ENCODE data around the gene KMT2B. TPM values are rescaled to one million over a fixed set of nuclear protein-coding genes. Genes with fewer than 3 reads are reported as not detected.

Gene KMT2B
- total and polyA plus RNA-seq, 2 of the 8 experiments (the other 6 are each of a cell fraction or from before 2014, with no cell fraction given) = 26.7 to 38.6 TPM

DNA sequence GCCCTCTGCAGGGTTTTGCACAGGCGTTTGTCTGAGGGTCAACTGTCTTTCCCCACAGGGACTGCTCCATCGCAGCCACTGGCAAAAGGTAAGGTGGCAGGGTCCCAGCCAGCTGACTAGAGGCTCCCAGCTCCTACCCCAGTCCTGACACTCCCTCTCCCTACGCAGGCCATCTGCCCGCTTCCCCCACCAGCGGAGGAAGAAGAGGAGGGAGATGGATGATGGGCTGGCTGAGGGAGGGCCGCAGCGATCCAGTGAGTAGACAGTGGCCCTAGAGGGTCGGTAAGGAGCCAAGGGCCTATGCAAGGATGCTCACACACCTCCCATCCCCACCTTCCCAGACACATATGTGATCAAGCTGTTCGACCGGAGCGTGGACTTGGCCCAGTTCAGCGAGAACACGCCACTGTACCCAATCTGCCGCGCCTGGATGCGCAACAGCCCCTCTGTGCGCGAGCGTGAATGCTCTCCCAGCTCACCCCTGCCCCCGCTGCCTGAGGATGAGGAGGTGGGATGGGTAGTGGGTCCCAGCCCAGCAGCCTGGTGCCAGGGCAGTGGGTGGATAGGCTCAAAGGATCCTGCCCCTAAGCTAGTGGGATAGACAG is 35.0 kb downstream of the KMT2B start (continued):
- TF ChIP-seq, protein P1, sequence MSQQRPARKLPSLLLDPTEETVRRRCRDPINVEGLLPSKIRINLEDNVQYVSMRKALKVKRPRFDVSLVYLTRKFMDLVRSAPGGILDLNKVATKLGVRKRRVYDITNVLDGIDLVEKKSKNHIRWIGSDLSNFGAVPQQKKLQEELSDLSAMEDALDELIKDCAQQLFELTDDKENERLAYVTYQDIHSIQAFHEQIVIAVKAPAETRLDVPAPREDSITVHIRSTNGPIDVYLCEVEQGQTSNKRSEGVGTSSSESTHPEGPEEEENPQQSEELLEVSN (IDR thresholded peaks at IDR 0.05) = no peak
- TF ChIP-seq SP4 (IDR thresholded peaks at IDR 0.05; ENCODE audit: low read length) (no peak), TAF1 (IDR thresholded peaks at IDR 0.05; ENCODE audit: low read depth, low read length) (no peak)

All from H1 (cell line).